Neural cell (in vitro differentiated cells): Measurements from ENCODE around the gene JAZF1. TPM values are rescaled to one million over a fixed set of nuclear protein-coding genes. Genes with fewer than 3 reads are reported as not detected.

Source experiments
- H2AFZ ChIP-seq: fragments of 200-600, 300-800 bp; sonication (generic), shearing (Covaris generic); 2 replicates; pipeline ENCODE4 v1.6.0; 2014; ENCODE audit warnings: low read depth, mild to moderate bottlenecking, antibody characterized with exemption, low read length, moderate library complexity
- H3F3A ChIP-seq: fragments of 200-600 bp; shearing (Covaris generic); 2 replicates; pipeline ENCODE4 v1.6.1; 2016; ENCODE audit warnings: mild to moderate bottlenecking, moderate library complexity, mixed read lengths, antibody characterized with exemption, low read length; ENCODE audit not compliant: insufficient read depth, poor library complexity, severe bottlenecking
- H3K27ac ChIP-seq: fragments of 200-600, 300-800 bp; sonication (generic), shearing (Covaris generic); 2 replicates; pipeline ENCODE4 v1.5.1; 2014; ENCODE audit warnings: mild to moderate bottlenecking, low read length, moderate library complexity
- H3K27me3 ChIP-seq: fragments of 300-800, 200-600 bp; sonication (generic), shearing (Covaris generic); 2 replicates; pipeline ENCODE4 v1.6.0; 2014; ENCODE audit warnings: mild to moderate bottlenecking, low read depth, low read length, moderate library complexity; ENCODE audit not compliant: insufficient read depth
- H3K36me3 ChIP-seq: fragments of 300-800, 200-600 bp; sonication (generic), shearing (Covaris generic); 2 replicates; pipeline ENCODE4 v1.5.1; 2014; ENCODE audit warnings: mild to moderate bottlenecking, antibody characterized with exemption, low read length, moderate library complexity; ENCODE audit not compliant: insufficient read depth
- H3K4me2 ChIP-seq: fragments of 300-800, 200-600 bp; sonication (generic), shearing (Covaris generic); 2 replicates; pipeline ENCODE4 v1.6.0; 2014; ENCODE audit warnings: mild to moderate bottlenecking, low read length
- H3K4me3 ChIP-seq: fragments of 300-800, 200-600 bp; sonication (generic), shearing (Covaris generic); 2 replicates; pipeline ENCODE4 v1.5.1; 2014; ENCODE audit warnings: mild to moderate bottlenecking, low read length, moderate library complexity
- H3K79me2 ChIP-seq: fragments of 200-600 bp; shearing (Covaris generic); replicated peaks from 2 replicates; pipeline ENCODE4 v1.6.0; 2014; ENCODE audit warnings: mild to moderate bottlenecking, low read length, moderate library complexity; ENCODE audit not compliant: insufficient read depth
- H3K9ac ChIP-seq: fragments of 300-800, 200-600 bp; sonication (generic), shearing (Covaris generic); 2 replicates; pipeline ENCODE4 v1.6.1; 2016; ENCODE audit warnings: mild to moderate bottlenecking, low read length, mixed read lengths
- H3K9me2 ChIP-seq: fragments of 200-600 bp; shearing (Covaris generic); 2 replicates; pipeline ENCODE4 v1.6.1; 2016; ENCODE audit warnings: mild to moderate bottlenecking, low read length, mixed read lengths; ENCODE audit not compliant: insufficient read depth
- H3K9me3 ChIP-seq: fragments of 200-600, 300-800 bp; sonication (generic), shearing (Covaris generic); 2 replicates; pipeline ENCODE4 v1.6.1; 2016; ENCODE audit warnings: mild to moderate bottlenecking, mixed run types, low read length, moderate library complexity, mixed read lengths
- H4K20me1 ChIP-seq: fragments of 200-600 bp; shearing (Covaris generic); 2 replicates; pipeline ENCODE4 v1.6.1; 2016; ENCODE audit warnings: mild to moderate bottlenecking, mixed run types; ENCODE audit not compliant: insufficient read depth
- EP300 ChIP-seq: fragments of 450-650 bp; conservative IDR thresholded peaks from 2 replicates; pipeline ENCODE4 v1.6.1; 2014; ENCODE audit warnings: antibody characterized with exemption, mild to moderate bottlenecking, moderate library complexity; ENCODE audit not compliant: poor library complexity, severe bottlenecking
- EZH2 ChIP-seq: fragments of 200-600, 300-800 bp; shearing (Covaris generic), sonication (generic); IDR thresholded peaks from 2 replicates; pipeline ENCODE4 v1.6.1; 2014; ENCODE audit warnings: antibody characterized with exemption, low read length, borderline replicate concordance, mild to moderate bottlenecking; ENCODE audit not compliant: insufficient read depth, poor library complexity, severe bottlenecking
- MXI1 ChIP-seq: fragments of 450-650 bp; conservative IDR thresholded peaks from 2 replicates; pipeline ENCODE4 v1.6.1; 2014; ENCODE audit warnings: antibody characterized with exemption, mild to moderate bottlenecking; ENCODE audit not compliant: poor library complexity, severe bottlenecking
- POLR2AphosphoS5 ChIP-seq: IDR thresholded peaks from 2 replicates; pipeline ENCODE4 v1.6.1; 2012
- RAD21 ChIP-seq: fragments of 450-650 bp; conservative IDR thresholded peaks from 2 replicates; pipeline ENCODE4 v1.6.1; 2014; ENCODE audit warnings: antibody characterized with exemption, mild to moderate bottlenecking, moderate library complexity
- SMC3 ChIP-seq: fragments of 450-650 bp; conservative IDR thresholded peaks from 2 replicates; pipeline ENCODE4 v1.6.1; 2014; ENCODE audit warnings: antibody characterized with exemption, mild to moderate bottlenecking, moderate library complexity; ENCODE audit not compliant: poor library complexity
- TAF1 ChIP-seq: IDR thresholded peaks from 2 replicates; pipeline ENCODE4 v1.6.1; 2012; ENCODE audit warnings: low read depth
- polyA plus RNA-seq: library from polyadenylated mRNA; depleted of rRNA; stranded (reverse); fragments of >200 nt; gene quantifications from 2 replicates; pipeline ENCODE4 v1.2.3, GENCODE V29; 2014
- TF ChIP-seq, protein P1 (sequence below): fragments of 450-650 bp; IDR thresholded peaks from 2 replicates; pipeline ENCODE4 v1.5.1; 2014; ENCODE audit warnings: antibody characterized with exemption, mild to moderate bottlenecking, moderate library complexity; ENCODE audit not compliant: poor library complexity, severe bottlenecking
- TF ChIP-seq, protein P2 (sequence below): IDR thresholded peaks from 2 replicates; pipeline ENCODE4 v1.6.1; 2012; ENCODE audit warnings: borderline replicate concordance

The JAZF1 gene
- polyA plus RNA-seq, 1 donor from 2014 or later, result 29.5 TPM

DNA sequence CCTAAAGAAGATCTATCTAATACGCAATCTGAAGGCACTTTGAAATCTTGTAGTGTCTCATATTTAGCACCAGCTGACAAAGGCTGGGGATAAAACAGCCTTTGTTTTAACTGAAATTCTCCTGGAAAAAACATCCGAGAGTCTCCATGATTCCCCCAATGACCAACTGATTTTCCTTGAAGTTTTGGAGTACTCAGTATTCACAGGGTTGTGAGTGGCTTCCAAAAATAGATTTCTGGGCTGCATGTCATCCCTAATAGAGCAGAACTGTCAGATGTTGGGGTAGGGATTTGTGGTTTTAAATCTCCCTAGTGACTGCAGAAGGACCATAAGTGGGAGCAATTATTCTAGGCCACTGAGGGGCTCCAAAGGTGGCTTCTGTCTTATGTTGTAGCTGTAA, 234.2 kb downstream of the JAZF1 start:
- H3K36me3 ChIP-seq, result no peaks in the 10 kb centered on the region
- H3K9me2 ChIP-seq, result no peaks in the 10 kb centered on the region
- H3K9ac ChIP-seq, result no peak overlapping the region
- H3K9me3 ChIP-seq, result no peaks in the 10 kb centered on the region
- H4K20me1 ChIP-seq, result no peaks in the 10 kb centered on the region
- H3F3A ChIP-seq, result no peaks in the 10 kb centered on the region
- H2AFZ ChIP-seq, result no peak overlapping the region
- no peak for TF ChIP-seq EZH2
- no peak overlapping the region for H3K4me3 ChIP-seq
- no peaks in the 10 kb centered on the region for H3K27me3 ChIP-seq
- H3K4me2 ChIP-seq, result no peak overlapping the region
- H3K79me2 ChIP-seq, result no peaks in the 10 kb centered on the region
- no peak overlapping the region for H3K27ac ChIP-seq

DNA sequence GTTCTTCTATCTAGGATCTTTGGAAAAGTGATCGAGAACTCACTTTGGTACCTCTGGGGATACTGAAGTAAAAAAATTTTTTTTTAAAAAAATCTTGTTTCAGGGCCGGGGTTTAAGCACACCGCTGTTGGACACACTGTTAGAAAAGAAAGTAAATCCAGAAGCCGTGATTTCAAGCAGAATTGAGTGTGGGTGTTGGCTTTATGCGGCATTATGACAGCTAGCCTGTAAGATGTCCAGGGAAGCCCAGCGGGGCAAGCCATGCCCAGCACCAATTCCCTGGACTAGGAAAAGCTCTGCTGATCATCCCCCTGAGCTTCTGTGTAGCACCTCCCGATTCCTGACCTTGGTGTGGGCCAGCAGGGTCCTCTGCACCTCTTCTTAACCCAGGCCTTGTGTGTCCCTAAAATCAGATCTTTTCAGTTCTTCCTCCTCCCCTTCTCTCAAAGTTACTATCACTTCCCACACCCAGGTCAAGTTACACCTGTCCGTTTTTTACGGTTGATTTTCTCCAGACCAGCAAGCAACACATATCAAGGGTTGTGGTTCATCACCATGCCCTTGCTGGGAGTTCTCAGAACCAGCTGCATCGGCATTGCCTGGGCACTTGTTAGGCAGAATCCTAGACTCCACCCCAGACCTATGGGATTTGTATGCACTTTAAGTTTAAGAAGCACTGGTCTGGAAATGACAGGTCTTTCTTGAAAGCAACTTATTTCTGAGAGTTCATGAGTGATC, 235.4 kb downstream of the JAZF1 start:
- TF ChIP-seq, protein P1, sequence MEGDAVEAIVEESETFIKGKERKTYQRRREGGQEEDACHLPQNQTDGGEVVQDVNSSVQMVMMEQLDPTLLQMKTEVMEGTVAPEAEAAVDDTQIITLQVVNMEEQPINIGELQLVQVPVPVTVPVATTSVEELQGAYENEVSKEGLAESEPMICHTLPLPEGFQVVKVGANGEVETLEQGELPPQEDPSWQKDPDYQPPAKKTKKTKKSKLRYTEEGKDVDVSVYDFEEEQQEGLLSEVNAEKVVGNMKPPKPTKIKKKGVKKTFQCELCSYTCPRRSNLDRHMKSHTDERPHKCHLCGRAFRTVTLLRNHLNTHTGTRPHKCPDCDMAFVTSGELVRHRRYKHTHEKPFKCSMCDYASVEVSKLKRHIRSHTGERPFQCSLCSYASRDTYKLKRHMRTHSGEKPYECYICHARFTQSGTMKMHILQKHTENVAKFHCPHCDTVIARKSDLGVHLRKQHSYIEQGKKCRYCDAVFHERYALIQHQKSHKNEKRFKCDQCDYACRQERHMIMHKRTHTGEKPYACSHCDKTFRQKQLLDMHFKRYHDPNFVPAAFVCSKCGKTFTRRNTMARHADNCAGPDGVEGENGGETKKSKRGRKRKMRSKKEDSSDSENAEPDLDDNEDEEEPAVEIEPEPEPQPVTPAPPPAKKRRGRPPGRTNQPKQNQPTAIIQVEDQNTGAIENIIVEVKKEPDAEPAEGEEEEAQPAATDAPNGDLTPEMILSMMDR, result no peak
- no peak for TF ChIP-seq EP300
- no peak for TF ChIP-seq SMC3
- no peak for TF ChIP-seq RAD21
- no peak for TF ChIP-seq TAF1
- TF ChIP-seq, protein P2, sequence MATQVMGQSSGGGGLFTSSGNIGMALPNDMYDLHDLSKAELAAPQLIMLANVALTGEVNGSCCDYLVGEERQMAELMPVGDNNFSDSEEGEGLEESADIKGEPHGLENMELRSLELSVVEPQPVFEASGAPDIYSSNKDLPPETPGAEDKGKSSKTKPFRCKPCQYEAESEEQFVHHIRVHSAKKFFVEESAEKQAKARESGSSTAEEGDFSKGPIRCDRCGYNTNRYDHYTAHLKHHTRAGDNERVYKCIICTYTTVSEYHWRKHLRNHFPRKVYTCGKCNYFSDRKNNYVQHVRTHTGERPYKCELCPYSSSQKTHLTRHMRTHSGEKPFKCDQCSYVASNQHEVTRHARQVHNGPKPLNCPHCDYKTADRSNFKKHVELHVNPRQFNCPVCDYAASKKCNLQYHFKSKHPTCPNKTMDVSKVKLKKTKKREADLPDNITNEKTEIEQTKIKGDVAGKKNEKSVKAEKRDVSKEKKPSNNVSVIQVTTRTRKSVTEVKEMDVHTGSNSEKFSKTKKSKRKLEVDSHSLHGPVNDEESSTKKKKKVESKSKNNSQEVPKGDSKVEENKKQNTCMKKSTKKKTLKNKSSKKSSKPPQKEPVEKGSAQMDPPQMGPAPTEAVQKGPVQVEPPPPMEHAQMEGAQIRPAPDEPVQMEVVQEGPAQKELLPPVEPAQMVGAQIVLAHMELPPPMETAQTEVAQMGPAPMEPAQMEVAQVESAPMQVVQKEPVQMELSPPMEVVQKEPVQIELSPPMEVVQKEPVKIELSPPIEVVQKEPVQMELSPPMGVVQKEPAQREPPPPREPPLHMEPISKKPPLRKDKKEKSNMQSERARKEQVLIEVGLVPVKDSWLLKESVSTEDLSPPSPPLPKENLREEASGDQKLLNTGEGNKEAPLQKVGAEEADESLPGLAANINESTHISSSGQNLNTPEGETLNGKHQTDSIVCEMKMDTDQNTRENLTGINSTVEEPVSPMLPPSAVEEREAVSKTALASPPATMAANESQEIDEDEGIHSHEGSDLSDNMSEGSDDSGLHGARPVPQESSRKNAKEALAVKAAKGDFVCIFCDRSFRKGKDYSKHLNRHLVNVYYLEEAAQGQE, result no peak
- no peak for TF ChIP-seq EZH2
- TF ChIP-seq POLR2AphosphoS5, result no peak
- TF ChIP-seq MXI1, result no peak
- H3K4me2 ChIP-seq, result no peak overlapping the region

More for the DNA sequence above, 235.4 kb downstream of the JAZF1 start:
- no peaks in the 10 kb centered on the region for H3K36me3 ChIP-seq
- no peak overlapping the region for H2AFZ ChIP-seq
- no peaks in the 10 kb centered on the region for H3K79me2 ChIP-seq
- H3F3A ChIP-seq, result no peaks in the 10 kb centered on the region
- no peaks in the 10 kb centered on the region for H3K9me2 ChIP-seq
- no peaks in the 10 kb centered on the region for H4K20me1 ChIP-seq
- H3K27me3 ChIP-seq, result no peaks in the 10 kb centered on the region
- H3K4me3 ChIP-seq, result no peak overlapping the region
- no peak overlapping the region for H3K27ac ChIP-seq
- no peak overlapping the region for H3K9ac ChIP-seq
- no peaks in the 10 kb centered on the region for H3K9me3 ChIP-seq
